ENCODE data around the gene UCK1. TPM values are rescaled to one million over a fixed set of nuclear protein-coding genes. Genes with fewer than 3 reads are reported as not detected.
A peak's percentile ranks its signal among the peaks of the same experiment; 100 is the strongest.

Gene UCK1
- total and polyA plus RNA-seq, 2 of the 13 experiments (the other 11 are each of a cell fraction or from before 2014, with no cell fraction given), result 11.0 to 24.1 TPM

GRCh38 chr9:131530546-131530919 is 530 bp downstream of the UCK1 start (continued):
- TF ChIP-seq TFDP1 (CRISPR knock-in tag; IDR thresholded peaks at IDR 0.05; ENCODE audit: borderline replicate concordance) (peak; percentile 31; the same call in 1 of the 2 replicates), TSC22D2 (CRISPR knock-in tag; IDR thresholded peaks at IDR 0.05; ENCODE audit: borderline replicate concordance) (no peak; the same call in 1 of the 2 replicates), TBP (CRISPR knock-in tag; IDR thresholded peaks at IDR 0.05) (no peak), ZZZ3 (CRISPR knock-in tag; IDR thresholded peaks at IDR 0.05; ENCODE audit: borderline replicate concordance) (0 out of 2 replicates have a peak, but pooled peaks have one; percentile 26), DR1 (CRISPR knock-in tag; IDR thresholded peaks at IDR 0.05) (0 out of 2 replicates have a peak, but pooled peaks have one; percentile 19), ETS1 (CRISPR knock-in tag; IDR thresholded peaks at IDR 0.05) (0 out of 2 replicates have a peak, but pooled peaks have one; percentile 26), HIVEP1 (CRISPR knock-in tag; IDR thresholded peaks at IDR 0.05) (0 out of 2 replicates have a peak, but pooled peaks have one; percentile 29)

- Histone ChIP-seq H3K4me1 (ENCODE audit: insufficient read depth, low read length) (peaks cover 18% of the 10 kb centered on the region), H3K27ac (ENCODE audit: extremely low read length, insufficient read depth, low read length) (peak overlapping the region; percentile 42), H3K27me3 (ENCODE audit: control insufficient read depth in 1 of 2, insufficient read depth in 2 of 2, low read length in 2 of 2) (peaks cover 0 to 12% of the 10 kb centered on the region in 2 experiments; a peak in 3 of 5 replicates), H4K20me1 (ENCODE audit: insufficient read depth, low read length) (no peaks in the 10 kb centered on the region), H2AFZ (ENCODE audit: low read length) (no peak overlapping the region), H3K36me3 (replicated peaks in 1 of 2; ENCODE audit: control insufficient read depth in 1 of 2, insufficient read depth in 2 of 2, low read length in 2 of 2) (peaks cover 6 to 29% of the 10 kb centered on the region in 2 experiments; a peak in 4 of 5 replicates), H3K4me3 (replicated peaks in 1 of 3; ENCODE audit: insufficient read depth in 1 of 3, low read depth in 2 of 3, low read length in 3 of 3) (peak overlapping the region; percentile 52 to 87 (median 78)), H3K9ac (ENCODE audit: insufficient read depth, low read depth, low read length) (peak overlapping the region; percentile 76), H3K9me3 (ENCODE audit: low read length) (no peaks in the 10 kb centered on the region), H3K4me2 (ENCODE audit: low read depth, low read length) (peak overlapping the region; percentile 98), H3K79me2 (ENCODE audit: insufficient read depth, low read length) (peaks cover 6% of the 10 kb centered on the region)
- ATAC-seq (peak; percentile 45), FAIRE-seq (no peak), DNase-seq (ENCODE audit: low spot score) (no peak)
- WGBS (ENCODE audit: low lambda C conversion rate), result 45% methylated on average over 4 of the region's 24 CpGs
- POLR2A ChIA-PET, result interaction anchor here (0.9 kb wide), 1 partner anchor 156 kb away, joined by 3 read pairs; no protein-coding TSS in a partner anchor
- TSS peak; percentile 47 for BruUV-seq (replicated peaks)
- in situ Hi-C loops (cut with HindIII; ENCODE audit: extremely low pct_ligation_motif_present, low pct_unique_long_range_greater_than_20kb), result no loop called here
- intact Hi-C loops (cut with micrococcal nuclease; ENCODE audit: unreplicated experiment), result no loop called here
- CTCF ChIA-PET (ENCODE audit: low intra/inter-chr PET ratio, low total read pairs), result no interaction called here
- peak; percentile 82 for TF ChIP-seq ZNF687 (CRISPR knock-in tag; IDR thresholded peaks at IDR 0.05)
- TF ChIP-seq ZNF724P (CRISPR knock-in tag; IDR thresholded peaks at IDR 0.05; ENCODE audit: borderline replicate concordance), result no peak
Measured at GRCh38 chr9:131529597-131530545, 1.2 kb downstream of the UCK1 start.

Data from HepG2 (cell line).